ENCODE results near the gene DRD2.
"Not testable (repeated sequence)": the region's sequence is repeated elsewhere in the genome, so short reads cannot be mapped to it uniquely, and the experiment has no call there.

Gene DRD2

DNA sequence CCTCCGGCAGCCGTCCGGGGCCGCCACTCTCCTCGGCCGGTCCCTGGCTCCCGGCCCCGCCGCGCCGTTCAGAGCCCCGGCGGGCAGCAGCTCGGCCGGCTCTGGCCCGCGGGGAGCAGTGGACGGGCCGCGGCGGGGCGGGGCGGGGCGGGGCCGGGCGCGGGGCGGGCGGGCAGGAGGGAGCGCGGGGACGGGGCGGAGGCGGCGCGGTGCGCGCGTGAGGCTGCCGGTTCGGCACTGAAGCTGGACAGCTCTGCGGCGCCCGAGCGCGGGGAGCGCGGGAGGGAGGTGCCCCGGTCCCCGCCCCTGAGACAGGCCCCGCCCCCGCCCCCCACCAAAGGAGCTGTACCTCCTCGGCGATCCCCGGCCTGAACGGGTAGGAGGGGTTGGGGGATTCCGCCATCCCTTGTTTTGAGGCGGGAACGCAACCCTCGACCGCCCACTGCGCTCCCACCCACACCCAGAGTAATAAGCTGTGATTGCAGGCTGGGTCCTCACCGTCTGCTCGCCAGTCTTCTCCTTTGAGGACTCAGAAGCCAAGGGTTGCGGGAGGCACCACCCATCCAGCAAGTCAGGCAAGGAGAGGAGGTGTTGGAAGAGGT lies at the start of gene DRD2:
Gene DRD2 (minus strand): TSS at position 239 of the 602 bp plus-strand sequence. CDS start 50,747 bp downstream, outside the sequence.
- no peak for DNase-seq (ENCODE audit: low read depth in 2 of 2)

GRCh38 chr11:113523906-113524305 lies 48.7 kb upstream of the DRD2 start:
- not testable (repeated sequence) for DNase-seq (ENCODE audit: low read depth in 2 of 2)

- no peak for DNase-seq (ENCODE audit: low read depth in 2 of 2)
Observed at GRCh38 chr11:113521737-113522517, 46.7 kb upstream of the DRD2 start.

DNA sequence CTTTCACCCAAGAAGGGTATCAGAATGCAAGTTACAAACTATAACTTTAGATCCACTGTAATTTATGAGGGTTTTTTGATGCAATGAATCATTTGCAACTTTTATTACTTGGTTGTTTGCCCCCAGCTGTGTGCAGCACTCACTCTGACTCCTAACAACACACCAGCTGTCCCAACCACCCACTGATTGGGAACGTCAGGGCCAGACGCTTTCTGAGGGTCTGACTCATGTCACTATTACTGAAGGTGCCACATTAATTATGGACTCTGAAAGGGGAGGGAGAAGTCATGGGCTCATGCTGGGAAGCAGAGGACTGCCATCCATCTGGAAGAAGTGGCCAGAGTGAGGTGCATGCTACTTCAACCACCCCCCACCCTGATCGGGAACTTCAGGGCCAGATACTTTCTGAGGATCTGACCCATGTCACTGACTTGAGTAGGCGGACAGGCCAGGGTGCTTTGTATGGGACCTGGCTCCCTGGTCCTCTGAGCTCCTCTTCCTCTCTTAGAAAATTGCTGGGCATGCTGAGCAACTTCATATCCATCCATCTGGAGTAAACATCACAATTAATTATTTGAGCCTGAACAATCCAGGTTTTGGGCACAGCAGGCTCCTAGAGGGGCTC lies 44.9 kb upstream of the DRD2 start:
- no peak for DNase-seq (ENCODE audit: low read depth in 2 of 2)

- DNase-seq (ENCODE audit: low read depth in 2 of 2), result no peak
Observed at GRCh38 chr11:113518716-113519495, 43.7 kb upstream of the DRD2 start.

- no peak for DNase-seq (ENCODE audit: low read depth in 2 of 2)
Observed at GRCh38 chr11:113517361-113517760, 42.2 kb upstream of the DRD2 start.

GRCh38 chr11:113514856-113515255 lies 39.7 kb upstream of the DRD2 start:
- DNase-seq (ENCODE audit: low read depth in 2 of 2), result no peak

GRCh38 chr11:113507341-113507740 lies 32.1 kb upstream of the DRD2 start:
- no peak for DNase-seq (ENCODE audit: low read depth in 2 of 2)

DNA sequence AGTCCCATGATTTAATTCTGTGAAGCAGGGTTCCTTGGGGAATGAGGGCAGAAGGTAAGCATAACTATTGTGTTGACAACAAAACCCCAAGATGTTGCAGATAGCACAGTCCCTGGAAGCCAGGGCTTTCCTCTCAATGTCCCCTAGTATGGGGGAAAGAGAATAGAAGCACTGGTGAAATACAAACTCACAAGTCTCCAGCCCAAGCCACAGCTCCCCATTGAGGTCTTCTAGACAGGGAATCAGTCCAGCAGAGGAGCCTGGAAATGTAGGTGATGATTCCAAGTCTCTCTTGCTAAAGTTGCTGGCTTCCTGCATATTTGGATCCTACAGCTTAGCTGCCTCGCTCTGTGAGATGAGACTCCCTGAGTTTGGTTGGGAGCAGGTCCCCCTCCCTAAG lies 31.7 kb upstream of the DRD2 start:
- no peak for DNase-seq (ENCODE audit: low read depth in 2 of 2)

GRCh38 chr11:113506461-113506860 lies 31.3 kb upstream of the DRD2 start:
- no peak for DNase-seq (ENCODE audit: low read depth in 2 of 2)

- no peak for DNase-seq (ENCODE audit: low read depth in 2 of 2)
Observed at GRCh38 chr11:113505541-113506375, 30.6 kb upstream of the DRD2 start.

DNA sequence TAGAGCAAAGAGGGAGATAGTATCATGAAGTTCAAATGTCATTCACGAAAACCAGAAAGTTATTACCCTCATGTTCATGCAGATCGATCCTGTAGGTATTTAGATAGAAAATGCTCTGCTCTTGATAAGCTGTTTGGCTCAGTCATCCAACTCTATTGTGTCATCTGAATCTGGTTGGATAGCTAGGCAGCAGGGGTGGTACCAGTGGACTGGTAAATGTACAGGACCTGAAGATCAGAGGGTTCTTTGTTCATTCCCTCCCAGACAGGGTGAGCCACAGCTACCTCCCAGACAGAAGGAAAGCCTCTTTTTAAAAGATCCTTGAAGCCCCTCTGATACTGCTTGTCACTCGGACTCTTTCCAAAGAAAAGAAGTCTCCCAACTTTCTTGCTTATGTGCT lies 29.8 kb upstream of the DRD2 start:
- no peak for DNase-seq (ENCODE audit: low read depth in 2 of 2)

DNA sequence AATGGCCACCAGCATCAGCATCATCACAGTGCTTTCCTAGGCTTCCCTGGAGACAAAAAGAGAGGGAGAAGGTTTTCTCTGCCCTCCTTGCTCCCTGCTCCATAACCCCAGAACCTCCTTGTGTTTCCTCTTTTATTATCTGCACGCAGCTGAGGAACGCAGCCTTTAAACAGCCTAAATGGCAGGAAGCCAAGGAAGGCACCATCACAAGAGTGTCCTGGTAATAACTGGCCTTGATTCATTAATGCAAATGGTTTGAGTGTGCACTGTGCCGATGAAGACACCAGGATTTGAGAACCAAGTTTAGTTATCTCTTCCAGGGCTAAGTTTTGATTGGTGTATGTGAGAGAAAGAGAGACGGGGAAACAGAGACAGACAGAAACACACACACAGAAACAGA lies 29.4 kb upstream of the DRD2 start:
- no peak for DNase-seq (ENCODE audit: low read depth in 2 of 2)

- no peak for DNase-seq (ENCODE audit: low read depth in 2 of 2)
Observed at GRCh38 chr11:113504071-113504470, 28.9 kb upstream of the DRD2 start.

DNA sequence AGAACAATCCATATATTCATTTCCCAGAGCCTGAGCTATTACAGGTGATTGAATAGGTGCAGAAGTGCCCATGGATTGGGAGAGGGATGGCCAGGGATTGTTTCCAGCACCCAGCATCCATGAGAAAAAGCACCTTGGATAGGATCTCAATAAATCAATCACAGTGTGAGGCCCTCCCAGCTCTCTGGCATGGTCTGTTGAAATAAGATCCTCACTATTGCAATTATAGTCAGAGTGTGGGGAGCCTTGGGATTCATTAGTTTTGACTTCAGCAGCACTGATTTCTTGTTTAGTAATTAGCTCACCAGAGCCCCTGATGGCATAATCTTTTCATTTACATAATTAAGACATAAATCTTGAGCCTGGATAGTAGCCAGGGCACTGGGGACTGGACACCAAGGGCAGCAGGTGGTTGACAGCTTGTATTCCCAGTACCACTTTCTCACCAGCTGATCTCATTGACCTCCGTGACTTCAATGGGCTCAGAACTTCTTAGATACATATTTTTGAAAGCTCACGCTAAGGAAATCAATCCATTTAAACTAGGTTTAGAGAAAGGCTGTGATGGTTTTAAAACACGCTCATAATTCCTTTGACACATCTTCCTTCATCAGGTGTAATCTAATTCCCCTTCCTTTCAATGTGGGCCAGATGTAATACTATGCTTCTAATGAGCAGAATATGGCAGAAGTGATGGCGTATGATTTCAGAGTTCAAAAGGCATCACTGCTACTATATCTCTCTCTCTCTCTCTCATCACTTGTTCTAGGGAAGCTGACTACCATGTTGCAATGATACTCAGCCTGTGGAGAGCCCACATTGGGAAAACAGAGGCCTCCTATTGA lies 22.1 kb upstream of the DRD2 start:
- DNase-seq (ENCODE audit: low read depth in 2 of 2), result no peak

- no peak for DNase-seq (ENCODE audit: low read depth in 2 of 2)
Observed at GRCh38 chr11:113496026-113496651, 20.9 kb upstream of the DRD2 start.

DNA sequence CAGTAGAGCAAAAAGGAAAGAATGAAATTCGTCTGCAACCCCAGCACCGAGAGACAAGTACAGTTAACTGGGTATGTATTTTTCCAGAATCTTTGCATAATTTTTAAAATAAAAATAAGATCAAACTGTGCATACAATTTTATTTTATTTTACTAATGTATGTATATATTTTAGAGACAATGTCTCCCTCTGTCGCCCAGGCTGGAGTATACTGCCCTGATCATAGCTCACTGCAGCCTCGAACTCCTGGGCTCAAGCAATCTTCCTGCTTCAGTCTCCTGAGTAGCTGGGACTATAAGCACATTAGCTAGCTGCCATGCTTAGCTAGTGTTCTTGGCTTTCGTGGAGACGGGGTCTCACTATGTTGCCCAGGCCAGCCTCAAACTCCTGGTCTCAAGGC lies 18.8 kb upstream of the DRD2 start:
- DNase-seq (ENCODE audit: low read depth in 2 of 2), result no peak

- no peak for DNase-seq (ENCODE audit: low read depth in 2 of 2)
Observed at GRCh38 chr11:113493206-113493605, 18.0 kb upstream of the DRD2 start.

- no peak for DNase-seq (ENCODE audit: low read depth in 2 of 2)
Observed at GRCh38 chr11:113488931-113489351, 13.7 kb upstream of the DRD2 start.

- no peak for DNase-seq (ENCODE audit: low read depth in 2 of 2)
Observed at GRCh38 chr11:113487622-113488021, 12.4 kb upstream of the DRD2 start.
